ENCODE measurements around the gene ODF2. TPM values are rescaled to one million over a fixed set of nuclear protein-coding genes. Genes with fewer than 3 reads are reported as not detected.

ODF2 gene
- total and polyA plus RNA-seq, 2 experiments from 2014 or later: 17.5 to 26.9 TPM

DNA sequence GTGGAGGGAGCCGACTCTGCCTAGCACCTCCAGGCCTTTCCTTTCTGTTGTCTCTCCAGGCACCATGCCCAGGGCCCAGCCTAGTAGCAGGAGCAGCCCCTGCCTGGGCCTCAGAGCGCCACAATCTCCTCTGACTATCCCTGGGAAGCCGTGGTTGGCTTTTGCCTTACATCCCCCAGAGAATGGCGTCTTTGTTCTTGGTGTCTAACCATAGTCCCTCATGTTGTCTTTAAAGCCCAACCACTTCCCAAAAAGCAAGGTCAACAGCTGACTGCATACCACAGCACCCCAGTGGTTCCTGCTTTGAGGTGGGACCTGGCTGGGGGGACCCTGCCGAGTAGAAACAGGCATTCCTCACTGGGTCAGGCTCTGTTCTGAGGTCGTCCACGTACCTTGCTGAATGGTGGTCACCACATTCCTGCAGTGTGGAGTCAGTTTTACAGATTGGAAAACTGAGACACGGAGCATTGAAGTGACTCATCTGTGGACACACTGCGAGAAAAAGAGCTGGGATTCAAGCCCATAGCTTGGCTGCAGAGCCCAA, 48.9 kb upstream of the ODF2 start (continued):
- TF ChIP-seq, protein P1, sequence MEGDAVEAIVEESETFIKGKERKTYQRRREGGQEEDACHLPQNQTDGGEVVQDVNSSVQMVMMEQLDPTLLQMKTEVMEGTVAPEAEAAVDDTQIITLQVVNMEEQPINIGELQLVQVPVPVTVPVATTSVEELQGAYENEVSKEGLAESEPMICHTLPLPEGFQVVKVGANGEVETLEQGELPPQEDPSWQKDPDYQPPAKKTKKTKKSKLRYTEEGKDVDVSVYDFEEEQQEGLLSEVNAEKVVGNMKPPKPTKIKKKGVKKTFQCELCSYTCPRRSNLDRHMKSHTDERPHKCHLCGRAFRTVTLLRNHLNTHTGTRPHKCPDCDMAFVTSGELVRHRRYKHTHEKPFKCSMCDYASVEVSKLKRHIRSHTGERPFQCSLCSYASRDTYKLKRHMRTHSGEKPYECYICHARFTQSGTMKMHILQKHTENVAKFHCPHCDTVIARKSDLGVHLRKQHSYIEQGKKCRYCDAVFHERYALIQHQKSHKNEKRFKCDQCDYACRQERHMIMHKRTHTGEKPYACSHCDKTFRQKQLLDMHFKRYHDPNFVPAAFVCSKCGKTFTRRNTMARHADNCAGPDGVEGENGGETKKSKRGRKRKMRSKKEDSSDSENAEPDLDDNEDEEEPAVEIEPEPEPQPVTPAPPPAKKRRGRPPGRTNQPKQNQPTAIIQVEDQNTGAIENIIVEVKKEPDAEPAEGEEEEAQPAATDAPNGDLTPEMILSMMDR (conservative IDR thresholded peaks at IDR 0.05; ENCODE audit: low read depth in 2 of 2): no peak
- TF ChIP-seq POLR2AphosphoS5 (IDR thresholded peaks at IDR 0.05; ENCODE audit: low read depth): no peak
- no peak for TF ChIP-seq ZNF114 (CRISPR knock-in tag; IDR thresholded peaks at IDR 0.05)
- no peak for TF ChIP-seq REST (IDR thresholded peaks at IDR 0.05; ENCODE audit: unreplicated experiment)
- TF ChIP-seq, protein P2, sequence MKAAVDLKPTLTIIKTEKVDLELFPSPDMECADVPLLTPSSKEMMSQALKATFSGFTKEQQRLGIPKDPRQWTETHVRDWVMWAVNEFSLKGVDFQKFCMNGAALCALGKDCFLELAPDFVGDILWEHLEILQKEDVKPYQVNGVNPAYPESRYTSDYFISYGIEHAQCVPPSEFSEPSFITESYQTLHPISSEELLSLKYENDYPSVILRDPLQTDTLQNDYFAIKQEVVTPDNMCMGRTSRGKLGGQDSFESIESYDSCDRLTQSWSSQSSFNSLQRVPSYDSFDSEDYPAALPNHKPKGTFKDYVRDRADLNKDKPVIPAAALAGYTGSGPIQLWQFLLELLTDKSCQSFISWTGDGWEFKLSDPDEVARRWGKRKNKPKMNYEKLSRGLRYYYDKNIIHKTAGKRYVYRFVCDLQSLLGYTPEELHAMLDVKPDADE (IDR thresholded peaks at IDR 0.05): no peak
- no peak for TF ChIP-seq JUNB (IDR thresholded peaks at IDR 0.05; ENCODE audit: unreplicated experiment)
- TF ChIP-seq CREB1 (CRISPR knock-in tag; IDR thresholded peaks at IDR 0.05; ENCODE audit: low read depth): no peak
- TF ChIP-seq NANOG (IDR thresholded peaks at IDR 0.05; ENCODE audit: borderline replicate concordance): no peak

DNA sequence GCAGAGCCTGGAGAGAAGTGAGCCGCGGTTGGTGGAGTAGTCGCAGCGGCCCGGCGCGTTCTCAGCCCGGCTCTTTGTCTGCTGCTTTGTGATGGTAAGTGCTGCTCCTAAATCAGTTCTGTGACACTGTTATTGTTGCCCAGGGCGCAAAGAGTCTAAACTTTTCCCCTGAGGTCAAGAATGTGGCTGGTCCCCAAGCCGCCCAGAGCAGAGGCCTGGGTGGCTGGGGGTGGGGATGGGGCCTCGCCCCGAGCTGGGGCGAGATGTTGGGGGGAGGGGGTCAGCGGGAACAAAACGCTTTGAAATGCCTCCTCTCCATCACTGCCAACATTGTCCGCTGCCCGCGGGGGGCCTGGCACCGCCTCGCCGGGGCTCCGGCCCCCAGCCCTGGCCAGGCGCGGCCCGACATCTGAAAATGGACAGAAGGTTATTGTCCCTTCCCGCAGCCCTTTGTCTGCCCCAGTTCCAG, 46.8 kb upstream of the ODF2 start:
- H3K9me2 ChIP-seq (ENCODE audit: insufficient read depth): no peaks in the 10 kb centered on the region
- H3K27ac Mint-ChIP-seq: no peak overlapping the region
- H3K4me1 ChIP-seq (ENCODE audit: insufficient read depth): peaks cover 39% of the 10 kb centered on the region
- no peak overlapping the region for H3K27ac ChIP-seq (ENCODE audit: low read depth)
- peak overlapping the region; percentile 73 for H3K4me2 ChIP-seq
- H3K4me3 ChIP-seq: peak overlapping the region; percentile 43
- peak; percentile 49 for ATAC-seq
- H3K4me1 Mint-ChIP-seq: peaks cover 40% of the 10 kb centered on the region
- H3K27me3 ChIP-seq (ENCODE audit: insufficient read depth): peaks cover 93% of the 10 kb centered on the region
- peak; percentile 86 for DNase-seq (ENCODE audit: low spot score)
- no peaks in the 10 kb centered on the region for H3K36me3 ChIP-seq (ENCODE audit: insufficient read depth)
- H3K4me3 Mint-ChIP-seq: no peak overlapping the region
- no peaks in the 10 kb centered on the region for H3K36me3 Mint-ChIP-seq (ENCODE audit: low read depth)
- H2AFZ ChIP-seq: no peak overlapping the region; the same call in 1 of the 2 replicates
- peaks cover 14% of the 10 kb centered on the region; the same call in 1 of the 2 replicates for H3F3A ChIP-seq (replicated peaks; ENCODE audit: low read depth)
- no peaks in the 10 kb centered on the region; the same call in 1 of the 2 replicates for H4K20me1 ChIP-seq (replicated peaks; ENCODE audit: insufficient read depth)
- no peak for TF ChIP-seq EZH2 (IDR thresholded peaks at IDR 0.05; ENCODE audit: low read depth, unreplicated experiment)
- TF ChIP-seq, protein P2 (IDR thresholded peaks at IDR 0.05): no peak
- TF ChIP-seq STAT1 (IDR thresholded peaks at IDR 0.05; ENCODE audit: unreplicated experiment): no peak
- TF ChIP-seq POLR2AphosphoS5 (IDR thresholded peaks at IDR 0.05; ENCODE audit: low read depth): no peak
- no peak for TF ChIP-seq NANOG (IDR thresholded peaks at IDR 0.05; ENCODE audit: borderline replicate concordance)
- H3K79me2 ChIP-seq (replicated peaks; ENCODE audit: insufficient read depth): no peaks in the 10 kb centered on the region
- 0 out of 3 replicates have a peak, but pooled peaks cover 2% of the 10 kb centered on the region for H3K9me3 Mint-ChIP-seq
- H3K27me3 Mint-ChIP-seq (ENCODE audit: insufficient read depth, low read depth, poor library complexity): peaks cover 87% of the 10 kb centered on the region

All from GM23338 (cell line).